ENCODE data around the gene RBFOX2.
"Not testable (repeated sequence)": the region's sequence is repeated elsewhere in the genome, so short reads cannot be mapped to it uniquely, and the experiment has no call there.

The RBFOX2 gene

DNA sequence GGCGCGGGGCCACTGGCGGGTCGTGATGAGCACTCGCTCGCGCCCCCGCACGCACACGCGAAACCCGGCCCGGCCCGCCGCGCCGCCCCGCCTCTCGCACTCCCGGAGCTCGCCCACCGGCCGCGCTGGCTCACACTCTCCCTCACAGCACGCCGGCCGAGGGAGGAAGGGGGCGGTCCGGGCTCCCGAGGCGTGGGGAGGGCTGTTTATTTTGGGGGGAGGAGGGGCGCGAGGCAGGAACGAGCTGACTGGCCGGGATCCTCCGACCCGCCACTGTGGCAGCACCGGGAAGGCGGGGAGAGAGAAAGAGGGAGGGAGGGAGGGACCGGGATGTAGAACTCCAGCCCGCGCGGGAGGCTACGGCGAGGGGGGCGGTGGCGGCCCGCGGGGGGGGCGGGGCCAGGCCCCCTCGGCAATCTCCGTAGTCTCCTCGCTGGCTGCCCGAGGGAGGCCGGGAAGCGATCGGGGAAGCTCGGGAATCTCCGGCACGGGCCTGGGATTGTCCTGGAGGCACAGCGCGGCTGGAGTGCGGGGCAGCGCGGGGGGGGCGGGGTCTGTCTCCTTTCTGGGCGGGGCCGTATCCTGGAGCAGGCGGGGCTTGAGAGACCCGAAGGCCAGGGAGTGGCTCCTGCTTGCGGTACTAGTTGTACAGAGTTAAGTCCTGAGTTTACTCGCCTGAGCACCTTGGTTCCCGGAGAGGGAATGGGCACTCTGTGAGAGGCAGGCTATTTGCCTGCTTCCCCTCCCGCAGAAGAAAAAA is at the start of gene RBFOX2:
RBFOX2 (minus strand) TSS at position 179 of the 760 bp plus-strand sequence. CDS start 399 bp downstream, outside the sequence.
- DNase-seq (ENCODE audit: low read depth), result peak; percentile 71

DNA sequence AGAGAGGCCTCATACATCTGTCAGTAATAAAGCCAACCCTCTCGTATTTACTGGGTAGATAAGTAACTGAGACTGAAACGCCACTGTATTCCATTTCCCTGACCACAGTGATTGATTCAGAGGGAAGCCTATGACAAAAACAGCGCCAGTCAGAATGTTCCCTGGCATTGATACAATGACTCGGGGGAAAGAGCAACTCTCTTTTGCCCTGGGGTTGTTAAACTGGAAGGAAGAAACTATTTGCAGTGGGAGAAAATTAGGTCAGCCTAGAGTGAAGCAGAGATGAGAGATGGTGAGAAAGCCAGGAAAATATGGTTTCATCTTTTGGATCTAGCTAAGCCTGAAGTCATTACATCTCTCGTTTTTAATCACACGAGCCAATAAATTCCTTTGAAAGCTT is 48.6 kb upstream of the RBFOX2 start:
- DNase-seq (ENCODE audit: low read depth), result no peak

DNA sequence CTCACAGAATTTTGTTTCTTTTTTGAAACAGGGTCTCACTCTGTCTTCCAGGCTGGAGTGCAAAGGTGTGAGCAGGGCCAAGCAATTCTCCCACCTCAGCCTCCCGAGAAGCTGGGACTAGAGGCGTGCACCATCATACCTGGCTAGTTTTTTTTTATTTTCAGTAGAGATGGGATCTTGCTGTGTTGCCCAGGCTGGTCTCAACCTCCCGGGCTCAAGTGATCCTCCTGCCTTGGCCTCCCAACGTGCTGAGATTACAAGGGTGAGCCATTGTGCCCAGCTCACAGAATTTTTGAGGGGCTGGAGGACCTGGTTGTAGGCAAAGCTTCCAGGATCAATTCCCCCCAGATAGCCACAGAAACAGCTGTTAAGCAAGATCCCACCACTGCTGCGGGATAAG is 47.1 kb upstream of the RBFOX2 start:
- no peak for DNase-seq (ENCODE audit: low read depth)

GRCh38 chr22:36075230-36075629 is 46.6 kb upstream of the RBFOX2 start:
- DNase-seq (ENCODE audit: low read depth), result no peak

GRCh38 chr22:36073476-36073875 is 44.9 kb upstream of the RBFOX2 start:
- no peak for DNase-seq (ENCODE audit: low read depth)

- DNase-seq (ENCODE audit: low read depth), result not testable (repeated sequence)
Observed at GRCh38 chr22:36070645-36071044, 42.0 kb upstream of the RBFOX2 start.

GRCh38 chr22:36069368-36069767 is 40.7 kb upstream of the RBFOX2 start:
- DNase-seq (ENCODE audit: low read depth), result no peak

GRCh38 chr22:36068776-36069344 is 40.2 kb upstream of the RBFOX2 start:
- no peak for DNase-seq (ENCODE audit: low read depth)

GRCh38 chr22:36067235-36067558 is 38.6 kb upstream of the RBFOX2 start:
- no peak for DNase-seq (ENCODE audit: low read depth)

DNA sequence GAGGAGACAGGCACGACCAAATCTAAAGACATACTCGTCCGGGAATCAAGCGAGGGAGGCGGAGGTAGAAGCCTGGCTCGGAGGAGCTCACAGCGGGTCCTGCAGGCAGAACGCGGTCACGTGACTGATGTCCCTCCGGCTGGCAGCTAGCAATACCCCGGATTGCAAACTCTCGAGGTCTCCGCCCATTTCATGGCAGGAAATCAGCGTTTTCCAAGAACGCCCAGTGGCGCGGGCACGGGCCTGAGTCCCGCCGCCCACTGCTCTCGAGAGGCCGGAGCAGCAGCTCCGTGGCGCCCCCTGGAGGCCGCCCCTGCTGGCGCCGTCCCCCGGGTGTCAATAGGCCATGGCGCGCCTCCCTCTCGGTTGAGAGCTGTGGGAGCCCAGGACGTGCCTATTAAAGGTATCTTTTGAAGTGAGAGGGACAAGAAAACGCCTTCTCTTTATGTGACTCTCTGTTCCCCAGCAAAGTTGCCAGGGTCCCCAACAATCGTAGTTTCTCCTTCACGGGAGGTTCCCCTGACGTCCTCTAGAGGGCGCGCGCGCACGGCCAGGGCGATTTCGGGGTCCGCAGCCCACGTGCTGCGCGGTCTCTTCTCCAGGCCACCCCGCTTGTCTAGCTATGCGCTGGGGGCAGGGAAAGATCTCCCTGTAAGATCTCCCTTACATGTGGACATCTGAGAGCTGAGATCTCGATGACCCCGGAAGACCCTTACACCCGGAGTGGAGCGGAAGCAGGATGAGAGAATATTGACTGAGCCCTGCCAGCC is 37.3 kb upstream of the RBFOX2 start:
- DNase-seq (ENCODE audit: low read depth), result peak; percentile 43

DNA sequence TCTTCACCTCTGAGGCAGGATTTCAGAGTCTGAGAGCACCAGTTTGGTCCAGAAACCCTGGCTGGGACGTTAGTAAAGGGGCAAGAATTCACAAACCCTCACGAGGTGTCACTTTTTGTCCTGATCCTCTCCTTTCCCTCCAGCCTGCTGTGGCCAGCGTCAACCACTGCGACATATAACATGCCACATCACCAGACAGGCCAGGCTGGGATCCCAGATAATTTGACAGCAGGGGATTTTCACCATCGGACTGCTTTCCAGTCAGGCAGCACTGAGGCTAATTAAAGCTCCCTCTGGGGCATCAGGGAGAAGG is 36.8 kb upstream of the RBFOX2 start:
- DNase-seq (ENCODE audit: low read depth), result no peak

DNA sequence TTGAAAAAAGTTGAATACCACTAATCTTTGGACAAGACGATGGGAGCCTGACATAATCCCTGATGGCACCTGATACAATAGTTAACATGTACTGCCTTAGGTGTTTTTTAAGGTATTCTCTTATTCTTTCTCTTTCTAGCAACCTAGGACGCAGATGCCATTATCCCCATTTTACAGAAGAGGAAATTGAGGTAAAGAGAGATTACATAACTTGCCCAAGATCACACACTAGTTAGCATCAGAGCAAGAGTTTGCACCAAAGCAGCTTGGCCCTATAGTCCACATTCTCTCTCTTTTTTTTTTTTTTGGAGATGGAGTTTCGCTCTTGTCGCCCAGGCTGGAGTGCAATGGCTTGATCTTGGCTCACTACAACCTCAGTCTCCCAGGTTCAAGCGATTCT is 35.7 kb upstream of the RBFOX2 start:
- DNase-seq (ENCODE audit: low read depth), result no peak

DNA sequence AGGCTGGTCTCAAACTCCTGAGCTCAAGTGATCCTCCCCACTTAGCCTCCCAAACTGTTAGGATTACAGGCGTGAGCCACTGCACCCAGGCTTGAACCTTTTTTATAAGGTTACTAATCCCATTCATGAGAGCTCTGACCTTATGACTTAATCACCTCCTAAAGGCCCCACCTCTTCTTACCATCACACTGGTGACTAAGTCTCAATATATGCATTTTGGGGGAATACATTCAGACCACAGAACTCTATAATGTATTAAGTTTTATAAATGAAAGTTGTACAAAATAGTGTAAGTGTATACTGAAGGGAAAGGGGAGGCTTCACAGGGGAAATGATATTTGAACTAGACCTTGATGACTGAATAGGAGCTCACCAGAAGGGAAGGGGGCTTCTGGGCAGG is 28.4 kb upstream of the RBFOX2 start:
- no peak for DNase-seq (ENCODE audit: low read depth)

- no peak for DNase-seq (ENCODE audit: low read depth)
Observed at GRCh38 chr22:36055376-36056295, 27.0 kb upstream of the RBFOX2 start.

DNA sequence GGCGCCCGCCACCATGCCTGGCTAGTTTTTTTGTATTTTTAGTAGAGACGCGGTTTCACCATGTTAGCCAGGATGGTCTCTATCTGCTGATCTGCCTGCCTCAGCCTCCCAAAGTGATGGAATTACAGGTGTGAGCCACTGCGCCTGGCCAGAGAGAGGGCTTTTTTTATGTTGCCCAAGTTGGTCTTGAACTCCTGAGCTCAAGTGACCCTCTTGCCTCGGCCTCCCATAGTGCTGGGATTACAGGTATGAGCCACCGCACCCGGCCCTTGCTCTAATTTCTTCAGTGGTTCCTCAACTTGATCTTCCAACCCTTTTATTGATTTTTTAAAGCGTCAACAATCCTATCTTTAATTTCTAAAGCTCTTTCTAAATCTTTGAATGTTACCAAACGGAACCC is 25.8 kb upstream of the RBFOX2 start:
- not testable (repeated sequence) for DNase-seq (ENCODE audit: low read depth)

- no peak for DNase-seq (ENCODE audit: low read depth)
Observed at GRCh38 chr22:36053242-36054147, 24.9 kb upstream of the RBFOX2 start.

GRCh38 chr22:36052505-36052941 is 23.9 kb upstream of the RBFOX2 start:
- no peak for DNase-seq (ENCODE audit: low read depth)

- DNase-seq (ENCODE audit: low read depth), result no peak
Observed at GRCh38 chr22:36049678-36049997, 21.0 kb upstream of the RBFOX2 start.

DNA sequence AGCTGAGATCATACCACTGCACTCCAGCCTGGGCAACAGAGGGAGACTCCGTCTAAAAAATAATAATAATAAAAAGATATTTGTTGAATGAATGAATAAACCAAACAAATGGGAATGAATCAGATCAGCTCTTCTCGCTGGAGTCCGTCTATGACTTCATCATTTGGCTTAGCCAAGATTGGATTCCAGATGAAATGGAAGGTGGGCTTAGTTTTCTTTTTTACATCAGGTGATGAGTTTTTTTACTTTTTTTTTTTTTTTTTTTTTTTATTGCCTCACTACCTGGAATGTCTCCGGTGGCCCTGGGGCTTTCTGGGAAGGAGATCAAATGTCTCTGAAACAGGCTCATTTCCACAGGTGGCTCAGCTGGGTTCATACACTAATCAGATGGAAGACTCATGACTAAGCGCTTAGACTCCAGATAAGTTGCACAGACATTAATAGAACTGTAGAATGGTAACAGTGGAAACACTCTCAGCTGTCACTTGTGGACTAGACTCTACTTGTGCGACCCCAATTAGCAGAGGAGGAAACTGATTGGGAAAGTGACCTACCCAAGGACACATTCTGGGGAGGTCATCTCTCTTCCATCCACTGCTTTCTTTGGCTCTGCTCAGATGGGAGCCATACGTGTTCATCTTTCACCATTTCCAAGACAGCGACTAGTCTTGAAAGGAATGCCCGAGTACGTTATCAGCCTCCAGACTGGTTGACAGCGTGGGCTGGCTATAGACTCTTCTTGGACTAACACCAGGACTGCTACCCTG is 20.5 kb upstream of the RBFOX2 start:
- no peak for DNase-seq (ENCODE audit: low read depth)

DNA sequence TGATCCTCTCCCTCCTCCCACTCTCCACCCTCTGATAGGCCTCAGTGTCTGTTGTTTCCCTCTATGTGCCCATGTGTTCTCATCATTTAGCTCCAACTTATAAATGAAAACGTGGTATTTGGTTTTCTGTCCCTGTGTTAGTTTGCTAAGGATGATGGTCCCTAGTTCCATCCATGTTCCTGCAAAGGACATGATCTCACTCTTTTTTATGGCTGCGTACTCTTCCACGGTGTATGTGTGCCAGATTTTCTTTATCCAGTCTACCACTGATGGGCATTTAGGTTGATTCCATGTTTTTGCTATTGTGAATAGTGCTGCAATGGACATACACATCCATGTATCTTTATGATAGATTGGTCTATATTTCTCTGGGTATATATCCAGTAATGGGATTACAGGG is 15.9 kb upstream of the RBFOX2 start:
- DNase-seq (ENCODE audit: low read depth), result not testable (repeated sequence)

DNA sequence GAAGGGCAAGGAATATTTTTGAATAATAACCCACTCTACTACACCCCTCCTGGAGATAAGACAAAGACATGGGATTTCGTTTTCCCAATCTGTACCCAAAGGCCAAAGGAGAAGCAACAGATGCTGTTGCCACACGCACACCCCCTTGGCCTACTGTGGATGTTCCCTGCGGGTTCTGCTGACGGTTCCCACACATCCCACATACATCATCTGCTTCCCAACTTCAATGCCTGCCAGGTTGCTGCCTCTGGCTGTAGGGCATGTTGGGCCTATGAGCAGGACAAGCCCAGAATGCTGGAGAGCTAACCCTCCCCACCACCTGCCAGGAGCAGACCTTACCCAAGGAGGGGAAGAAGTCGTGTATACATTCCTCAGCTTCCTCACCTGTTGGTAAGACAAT is 13.6 kb upstream of the RBFOX2 start:
- DNase-seq (ENCODE audit: low read depth), result no peak
